PFSK-1 (cell line): ENCODE measurements around the gene TCEA2.

Source experiments
- POLR2AphosphoS5 ChIP-seq: IDR thresholded peaks from 2 replicates; pipeline ENCODE4 v1.6.1; 2012; ENCODE audit warnings: low read depth, mild to moderate bottlenecking, control low read depth, low read length, moderate library complexity
- SIN3A ChIP-seq: IDR thresholded peaks from 2 replicates; pipeline ENCODE4 v1.6.1; 2012; ENCODE audit warnings: mild to moderate bottlenecking, low read length, moderate library complexity, borderline replicate concordance; ENCODE audit not compliant: insufficient read depth
- TF ChIP-seq, protein P1 (sequence below), 2 experiments: IDR thresholded peaks; 2 replicates each; pipeline versions ENCODE4 v1.6.1 to v1.8.0; 2011 to 2012; ENCODE audit warnings: low read depth in 2 of 2, low read length in 2 of 2, control low read depth in 1 of 2, inconsistent platforms in 1 of 2, mild to moderate bottlenecking in 1 of 2, moderate library complexity in 1 of 2; ENCODE audit not compliant: insufficient read depth in 1 of 2

DNA sequence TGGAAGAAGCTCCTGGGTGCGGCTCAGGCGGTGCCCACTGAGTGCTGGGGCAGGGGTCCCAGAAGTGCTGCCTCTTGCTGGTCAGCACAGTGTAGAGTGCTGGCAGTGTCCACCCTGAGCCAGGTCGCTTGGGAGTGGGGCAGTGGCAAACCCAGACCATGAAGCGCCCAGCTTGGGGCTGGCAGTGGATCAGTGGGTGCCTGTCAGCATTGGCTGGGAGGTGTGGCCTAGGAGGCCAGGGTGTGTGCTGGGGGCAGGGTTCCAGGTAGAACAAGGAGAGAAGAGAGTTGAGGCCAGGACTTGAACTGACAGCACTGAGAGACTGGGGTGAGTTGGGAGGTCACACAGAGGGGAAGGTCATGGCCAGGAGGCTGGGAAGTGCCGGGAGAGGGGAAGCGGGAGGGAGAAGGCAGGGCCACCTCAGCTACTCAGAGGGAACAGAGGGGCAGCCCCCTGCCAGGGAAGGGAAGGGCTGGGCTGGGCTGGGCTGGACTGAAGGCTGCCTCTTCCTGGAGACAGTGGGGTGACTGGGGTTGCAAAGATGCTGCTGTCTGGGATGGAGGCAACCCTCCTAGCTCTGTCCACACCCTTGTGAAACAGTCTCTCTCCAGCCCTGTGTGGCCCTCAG lies 4.1 kb downstream of the TCEA2 start:
- TF ChIP-seq POLR2AphosphoS5 (no peak), SIN3A (no peak)
- TF ChIP-seq, protein P1, sequence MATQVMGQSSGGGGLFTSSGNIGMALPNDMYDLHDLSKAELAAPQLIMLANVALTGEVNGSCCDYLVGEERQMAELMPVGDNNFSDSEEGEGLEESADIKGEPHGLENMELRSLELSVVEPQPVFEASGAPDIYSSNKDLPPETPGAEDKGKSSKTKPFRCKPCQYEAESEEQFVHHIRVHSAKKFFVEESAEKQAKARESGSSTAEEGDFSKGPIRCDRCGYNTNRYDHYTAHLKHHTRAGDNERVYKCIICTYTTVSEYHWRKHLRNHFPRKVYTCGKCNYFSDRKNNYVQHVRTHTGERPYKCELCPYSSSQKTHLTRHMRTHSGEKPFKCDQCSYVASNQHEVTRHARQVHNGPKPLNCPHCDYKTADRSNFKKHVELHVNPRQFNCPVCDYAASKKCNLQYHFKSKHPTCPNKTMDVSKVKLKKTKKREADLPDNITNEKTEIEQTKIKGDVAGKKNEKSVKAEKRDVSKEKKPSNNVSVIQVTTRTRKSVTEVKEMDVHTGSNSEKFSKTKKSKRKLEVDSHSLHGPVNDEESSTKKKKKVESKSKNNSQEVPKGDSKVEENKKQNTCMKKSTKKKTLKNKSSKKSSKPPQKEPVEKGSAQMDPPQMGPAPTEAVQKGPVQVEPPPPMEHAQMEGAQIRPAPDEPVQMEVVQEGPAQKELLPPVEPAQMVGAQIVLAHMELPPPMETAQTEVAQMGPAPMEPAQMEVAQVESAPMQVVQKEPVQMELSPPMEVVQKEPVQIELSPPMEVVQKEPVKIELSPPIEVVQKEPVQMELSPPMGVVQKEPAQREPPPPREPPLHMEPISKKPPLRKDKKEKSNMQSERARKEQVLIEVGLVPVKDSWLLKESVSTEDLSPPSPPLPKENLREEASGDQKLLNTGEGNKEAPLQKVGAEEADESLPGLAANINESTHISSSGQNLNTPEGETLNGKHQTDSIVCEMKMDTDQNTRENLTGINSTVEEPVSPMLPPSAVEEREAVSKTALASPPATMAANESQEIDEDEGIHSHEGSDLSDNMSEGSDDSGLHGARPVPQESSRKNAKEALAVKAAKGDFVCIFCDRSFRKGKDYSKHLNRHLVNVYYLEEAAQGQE (IDR thresholded peaks at IDR 0.05; ENCODE audit: insufficient read depth in 1 of 2, low read depth in 2 of 2, low read length in 2 of 2) = no peak
